Sigmoid colon (tissue), 7 donors: ENCODE measurements around the gene NPIPB2. TPM values are rescaled to one million over a fixed set of nuclear protein-coding genes. Genes with fewer than 3 reads are reported as not detected.
A peak's percentile ranks its signal among the peaks of the same experiment; 100 is the strongest.
"Not testable (repeated sequence)": the region's sequence is repeated elsewhere in the genome, so short reads cannot be mapped to it uniquely, and the experiment has no call there.

Source experiments
- DNase-seq: peaks from one replicate; pipeline ENCODE4 v3.0.0-alpha.2; 2019
- H3K27ac ChIP-seq, 4 donors: fragments of 200-600 bp; sonication (generic); one replicate each; pipeline ENCODE4 v1.5.1; 2016 to 2019; ENCODE audit warnings: mild to moderate bottlenecking in 1 of 4
- H3K27me3 ChIP-seq, 3 donors: fragments of 200-600 bp; sonication (generic); one replicate each; pipeline ENCODE4 v1.5.1; 2019; ENCODE audit warnings: mild to moderate bottlenecking in 1 of 3
- H3K36me3 ChIP-seq, 4 donors: fragments of 200-600 bp; sonication (generic); one replicate each; pipeline ENCODE4 v1.5.1; 2016 to 2019
- H3K4me1 ChIP-seq, 4 donors: fragments of 200-600 bp; sonication (generic); one replicate each; pipeline ENCODE4 v1.5.1; 2017 to 2019
- H3K4me3 ChIP-seq, 4 donors: fragments of 200-600 bp; sonication (generic); one replicate each; pipeline ENCODE4 v1.5.1; 2017 to 2019; ENCODE audit warnings: mild to moderate bottlenecking in 2 of 4, moderate library complexity in 1 of 4
- H3K9me3 ChIP-seq, 4 donors: fragments of 200-600 bp in 3 of 4; sonication (generic) in 3 of 4; one replicate each; pipeline versions ENCODE4 v1.5.1 to v1.6.1; 2013 to 2019
- CTCF ChIP-seq, 4 experiments: fragments of 450-650 bp in 3 of 4; fragments of 200-600 bp in 1 of 4; IDR thresholded peaks; one replicate each; pipeline ENCODE4 v1.5.1; 2016 to 2019; ENCODE audit warnings: antibody characterized with exemption in 4 of 4, mild to moderate bottlenecking in 3 of 4, moderate library complexity in 2 of 4
- EP300 ChIP-seq, 4 donors: sonication (generic); formaldehyde crosslinking; IDR thresholded peaks; one replicate each; pipeline ENCODE4 v1.6.1; 2017; ENCODE audit warnings: antibody characterized with exemption in 4 of 4
- POLR2A ChIP-seq, 2 donors: fragments of 450-650 bp; IDR thresholded peaks; one replicate each; pipeline ENCODE4 v1.6.1; 2016; ENCODE audit warnings: antibody characterized with exemption in 2 of 2, mild to moderate bottlenecking in 2 of 2, moderate library complexity in 2 of 2
- POLR2AphosphoS5 ChIP-seq, 4 donors: sonication (generic); formaldehyde crosslinking; IDR thresholded peaks; one replicate each; pipeline ENCODE4 v1.6.1; 2017; ENCODE audit warnings: antibody characterized with exemption in 4 of 4
- WGBS, 2 donors: extraction: QIAGEN DNeasy Blood & Tissue Kit; methylation state at CpG; one replicate each; pipeline ENCODE4 v1.1.7; 2013; 5-methylcytosine and 5-hydroxymethylcytosine counted together
- intact Hi-C: fragments of 100-400 bp; cut with DNase I; formaldehyde crosslinking; loops from one replicate; pipeline ENCODE4 v1.15.1; 2023
- polyA plus RNA-seq, 3 donors: library from polyadenylated mRNA; stranded (reverse); fragments of 200-250 nt; gene quantifications; one replicate each; pipeline ENCODE4 v1.2.3, GENCODE V29; 2013
- total RNA-seq, 4 donors: library from RNA; depleted of rRNA; stranded (reverse); fragments of >200 nt; gene quantifications; one replicate each; pipeline ENCODE4 v1.1.0, GENCODE V29; 2016
- donor health status: healthy with polysubstance abuse.
- donor health status: Bipolar disorder and iron deficiency.
- donor health status: healthy.

The NPIPB2 gene
- total and polyA plus RNA-seq, 7 donors: 1.6 to 36.8 (median 3.0) TPM

- H3K9me3 ChIP-seq: no peaks in the 10 kb centered on the region
- H3K4me3 ChIP-seq: no peak overlapping the region
- peak overlapping the region in 1 of 4 donors; percentile 41 for H3K27ac ChIP-seq
- intact Hi-C loops: no loop called here
- TF ChIP-seq POLR2AphosphoS5 (IDR thresholded peaks at IDR 0.05) (no peak), EP300 (IDR thresholded peaks at IDR 0.05) (no peak), POLR2A (IDR thresholded peaks at IDR 0.05) (no peak), CTCF (IDR thresholded peaks at IDR 0.05) (no peak)
- no peaks in the 10 kb centered on the region for H3K36me3 ChIP-seq
- no peaks in the 10 kb centered on the region for H3K27me3 ChIP-seq
- peak; percentile 51 for DNase-seq
- WGBS, 2 donors: 93% methylated on average over 10 of the region's 10 CpGs
- H3K4me1 ChIP-seq: no peaks in the 10 kb centered on the region
These were observed 15.9 kb upstream of the NPIPB2 start for GRCh38 chr16:11957591-11958395.

GRCh38 chr16:11956558-11956957 is 14.7 kb upstream of the NPIPB2 start:
- Histone ChIP-seq H3K4me1 (no peaks in the 10 kb centered on the region), H3K36me3 (no peaks in the 10 kb centered on the region), H3K27ac (peak overlapping the region in 1 of 4 donors; percentile 41), H3K4me3 (no peak overlapping the region), H3K9me3 (no peaks in the 10 kb centered on the region), H3K27me3 (no peaks in the 10 kb centered on the region)
- DNase-seq: peak; percentile 40
- WGBS, 2 donors: 99 to 100% methylated on average over 2 of the region's 2 CpGs
- intact Hi-C loops: no loop called here
- TF ChIP-seq POLR2A (IDR thresholded peaks at IDR 0.05): no peak
- no peak for TF ChIP-seq CTCF (IDR thresholded peaks at IDR 0.05)
- TF ChIP-seq EP300 (IDR thresholded peaks at IDR 0.05): no peak
- TF ChIP-seq POLR2AphosphoS5 (IDR thresholded peaks at IDR 0.05): no peak

- no peak overlapping the region for H3K4me3 ChIP-seq
- H3K36me3 ChIP-seq: no peaks in the 10 kb centered on the region
- DNase-seq: peak; percentile 43
- no peaks in the 10 kb centered on the region for H3K27me3 ChIP-seq
- no peaks in the 10 kb centered on the region for H3K4me1 ChIP-seq
- no peak for TF ChIP-seq EP300 (IDR thresholded peaks at IDR 0.05)
- TF ChIP-seq CTCF (IDR thresholded peaks at IDR 0.05): no peak
- TF ChIP-seq POLR2A (IDR thresholded peaks at IDR 0.05): no peak
- TF ChIP-seq POLR2AphosphoS5 (IDR thresholded peaks at IDR 0.05): no peak
- intact Hi-C loops: no loop called here
- H3K9me3 ChIP-seq: no peaks in the 10 kb centered on the region
- peak overlapping the region in 1 of 4 donors; percentile 41 for H3K27ac ChIP-seq
- 78 to 83% methylated on average over 8 of the region's 8 CpGs for WGBS, 2 donors
These were observed 13.9 kb upstream of the NPIPB2 start for GRCh38 chr16:11955713-11956123.

GRCh38 chr16:11953576-11953975 is 11.7 kb upstream of the NPIPB2 start:
- WGBS, 2 donors: 82 to 89% methylated on average over 8 of the region's 8 CpGs
- H3K9me3 ChIP-seq, H3K36me3 ChIP-seq, H3K4me1 ChIP-seq, H3K27ac ChIP-seq, H3K27me3 ChIP-seq, H3K4me3 ChIP-seq, intact Hi-C loops: not testable (repeated sequence)
- peak; percentile 8 for DNase-seq

GRCh38 chr16:11950388-11950787 is 8.5 kb upstream of the NPIPB2 start:
- Histone ChIP-seq H3K4me1 (no peaks in the 10 kb centered on the region), H3K9me3 (no peaks in the 10 kb centered on the region), H3K27me3 (no peaks in the 10 kb centered on the region), H3K27ac (no peak overlapping the region), H3K4me3 (no peak overlapping the region), H3K36me3 (no peaks in the 10 kb centered on the region)
- WGBS, 2 donors: 77 to 88% methylated on average over 5 of the region's 5 CpGs
- no peak for DNase-seq
- TF ChIP-seq POLR2AphosphoS5 (IDR thresholded peaks at IDR 0.05) (no peak), POLR2A (IDR thresholded peaks at IDR 0.05) (no peak), EP300 (IDR thresholded peaks at IDR 0.05) (no peak), CTCF (IDR thresholded peaks at IDR 0.05) (no peak)
- intact Hi-C loops: no loop called here
